Prostate gland (tissue), 2 donors: ENCODE data around the gene SASH1.

Experiments used
- POLR2A ChIP-seq: fragments of 450-650 bp; IDR thresholded peaks from one replicate; pipeline ENCODE4 v1.6.1; 2016; ENCODE audit warnings: antibody characterized with exemption, mild to moderate bottlenecking
- POLR2AphosphoS5 ChIP-seq: sonication (generic); formaldehyde crosslinking; IDR thresholded peaks from one replicate; pipeline ENCODE4 v1.6.1; 2017; ENCODE audit warnings: antibody characterized with exemption
- TF ChIP-seq, protein P1 (sequence below), 4 experiments: fragments of 200-600 bp in 2 of 4; fragments of 450-650 bp in 2 of 4; sonication (generic) in 2 of 4; IDR thresholded peaks; 1 replicate in 3 of 4; 2 replicates in 1 of 4; pipeline ENCODE4 v1.5.1; 2016 to 2019; ENCODE audit warnings: antibody characterized with exemption in 4 of 4, mild to moderate bottlenecking in 2 of 4, moderate library complexity in 2 of 4

GRCh38 chr6:148470606-148471465, 128.2 kb downstream of the SASH1 start:
- TF ChIP-seq, protein P1, sequence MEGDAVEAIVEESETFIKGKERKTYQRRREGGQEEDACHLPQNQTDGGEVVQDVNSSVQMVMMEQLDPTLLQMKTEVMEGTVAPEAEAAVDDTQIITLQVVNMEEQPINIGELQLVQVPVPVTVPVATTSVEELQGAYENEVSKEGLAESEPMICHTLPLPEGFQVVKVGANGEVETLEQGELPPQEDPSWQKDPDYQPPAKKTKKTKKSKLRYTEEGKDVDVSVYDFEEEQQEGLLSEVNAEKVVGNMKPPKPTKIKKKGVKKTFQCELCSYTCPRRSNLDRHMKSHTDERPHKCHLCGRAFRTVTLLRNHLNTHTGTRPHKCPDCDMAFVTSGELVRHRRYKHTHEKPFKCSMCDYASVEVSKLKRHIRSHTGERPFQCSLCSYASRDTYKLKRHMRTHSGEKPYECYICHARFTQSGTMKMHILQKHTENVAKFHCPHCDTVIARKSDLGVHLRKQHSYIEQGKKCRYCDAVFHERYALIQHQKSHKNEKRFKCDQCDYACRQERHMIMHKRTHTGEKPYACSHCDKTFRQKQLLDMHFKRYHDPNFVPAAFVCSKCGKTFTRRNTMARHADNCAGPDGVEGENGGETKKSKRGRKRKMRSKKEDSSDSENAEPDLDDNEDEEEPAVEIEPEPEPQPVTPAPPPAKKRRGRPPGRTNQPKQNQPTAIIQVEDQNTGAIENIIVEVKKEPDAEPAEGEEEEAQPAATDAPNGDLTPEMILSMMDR (IDR thresholded peaks at IDR 0.05) = no peak
- TF ChIP-seq POLR2A (no peak), POLR2AphosphoS5 (no peak)
